CD4-positive, alpha-beta T cell treated with Interleukin-6 for 4 hours (primary cell): ENCODE data around the gene PLAC1.

Source experiments
- DNase-seq: peaks from one replicate; pipeline ENCODE4 v3.0.0-alpha.2; 2020; ENCODE audit warnings: mixed read lengths

Gene PLAC1, protein sequence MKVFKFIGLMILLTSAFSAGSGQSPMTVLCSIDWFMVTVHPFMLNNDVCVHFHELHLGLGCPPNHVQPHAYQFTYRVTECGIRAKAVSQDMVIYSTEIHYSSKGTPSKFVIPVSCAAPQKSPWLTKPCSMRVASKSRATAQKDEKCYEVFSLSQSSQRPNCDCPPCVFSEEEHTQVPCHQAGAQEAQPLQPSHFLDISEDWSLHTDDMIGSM

DNA sequence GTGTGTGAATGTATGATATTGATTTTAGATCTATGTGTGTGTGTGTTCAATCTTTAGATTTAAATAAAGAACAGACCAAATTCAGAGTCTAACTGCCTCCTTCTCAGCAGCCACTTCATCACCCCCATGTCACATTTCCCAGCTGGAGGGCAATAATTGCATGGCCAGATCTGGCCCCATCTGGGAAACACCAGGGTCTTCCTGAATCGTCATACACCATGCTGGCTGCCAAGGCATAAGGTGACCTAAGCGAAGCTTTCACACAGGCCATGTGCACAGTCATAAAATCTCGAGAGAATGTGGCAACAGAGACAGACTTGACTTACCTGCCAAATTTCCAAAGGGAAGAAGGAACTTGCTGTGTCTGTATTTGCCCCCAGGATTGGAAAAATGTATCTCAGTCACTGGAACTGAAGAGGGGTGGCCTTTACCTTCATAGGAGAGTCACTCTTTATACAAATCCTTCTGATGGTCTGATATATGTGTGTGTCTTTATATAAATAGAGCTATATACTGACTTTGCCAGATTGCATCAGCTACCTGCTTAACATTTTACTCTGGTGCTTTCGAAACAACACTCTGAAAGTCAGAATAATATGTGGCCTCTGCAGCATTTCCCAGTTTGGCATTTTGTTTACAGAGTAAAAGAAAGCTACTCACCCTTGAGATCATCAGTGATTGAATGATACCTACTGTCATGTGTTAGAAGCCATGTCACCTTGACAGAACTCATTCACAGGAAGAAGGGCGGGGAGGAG lies at the start of gene PLAC1:
PLAC1 (minus strand) TSS at position 470 of the 758 bp plus-strand sequence. CDS start 91,789 bp downstream, outside the sequence.
- DNase-seq, result no peak

DNA sequence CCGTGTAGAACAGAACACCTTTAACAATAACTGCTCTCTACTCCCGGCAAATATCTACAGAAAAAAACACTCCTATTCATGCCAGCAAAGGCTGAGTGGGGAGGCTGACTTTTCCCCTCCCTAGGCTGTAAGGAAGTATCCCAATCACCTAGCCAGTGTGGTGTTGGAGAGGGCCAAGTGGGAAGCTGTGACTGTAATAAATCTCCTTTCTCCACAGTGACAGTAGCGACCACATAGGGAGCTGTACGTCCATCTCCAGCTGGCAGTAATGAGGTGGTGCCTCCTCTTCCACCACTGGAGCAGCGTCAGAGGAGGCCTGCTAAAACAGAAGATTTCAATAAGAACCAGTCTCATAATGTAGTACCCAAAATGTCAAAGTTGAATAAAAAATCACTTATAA lies 47.9 kb upstream of the PLAC1 start:
- no peak for DNase-seq

DNA sequence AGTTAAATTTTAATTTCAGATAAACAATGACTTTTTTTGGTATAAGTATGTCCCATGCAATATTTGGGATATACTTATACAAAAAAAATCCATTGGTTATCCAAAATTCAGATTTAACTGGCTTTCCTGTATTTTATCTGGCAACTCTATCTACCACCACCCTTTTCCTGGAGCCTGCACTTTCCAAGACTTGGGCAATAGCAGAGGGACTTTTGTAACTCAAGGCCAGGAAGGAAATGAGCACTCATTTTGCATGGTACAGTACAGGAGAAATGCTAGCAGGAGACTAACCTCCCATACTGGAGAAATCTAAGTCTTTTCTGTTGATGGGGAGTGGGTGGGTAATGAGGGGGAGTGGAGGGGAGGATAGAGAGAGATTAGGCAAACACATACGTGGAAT lies 37.7 kb upstream of the PLAC1 start:
- DNase-seq, result no peak

DNA sequence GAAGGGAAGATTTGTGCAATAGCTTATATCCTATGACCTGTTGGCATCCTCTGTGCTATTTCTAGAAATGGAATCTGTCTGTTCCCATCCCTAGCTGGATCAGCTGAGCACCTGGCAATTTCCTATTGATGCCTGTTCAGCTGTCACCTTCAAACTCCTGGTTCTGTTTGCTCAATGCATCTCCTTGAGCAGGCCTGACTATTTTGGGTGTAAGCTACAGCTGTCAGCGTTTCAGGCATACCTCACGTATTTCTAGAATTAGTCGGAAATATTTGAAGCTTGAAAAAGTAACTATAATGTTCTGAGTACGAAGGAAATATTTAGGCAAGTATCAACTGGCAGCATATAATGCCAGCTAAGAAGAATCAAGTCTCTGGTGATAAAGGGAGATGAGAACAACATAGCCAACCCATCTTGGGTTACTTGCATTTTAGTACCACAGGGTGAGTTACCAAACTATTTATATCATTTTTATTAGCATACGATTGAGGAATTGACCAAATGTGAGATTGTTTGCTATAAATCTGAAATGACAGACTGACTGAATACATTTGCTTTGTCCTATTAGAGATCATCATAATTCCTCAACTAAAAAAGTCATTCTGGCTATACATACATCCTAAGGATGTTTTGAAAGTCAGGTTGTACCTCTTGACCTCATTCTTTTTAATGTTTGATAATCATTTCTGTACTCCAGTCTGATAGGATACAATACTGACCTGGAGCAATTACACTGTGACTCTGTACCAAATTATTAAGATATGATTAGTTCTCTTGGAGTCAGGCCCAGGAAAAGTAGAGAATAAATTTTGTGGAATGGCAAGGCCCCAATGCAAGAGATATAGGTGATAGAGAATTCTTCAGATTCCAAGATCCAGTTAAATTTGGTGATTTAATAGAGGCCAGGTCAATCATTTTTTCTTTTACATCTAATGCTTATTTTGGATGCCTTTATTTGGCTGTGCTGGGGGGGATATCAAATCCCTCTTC lies 36.4 kb upstream of the PLAC1 start:
- DNase-seq, result no peak

DNA sequence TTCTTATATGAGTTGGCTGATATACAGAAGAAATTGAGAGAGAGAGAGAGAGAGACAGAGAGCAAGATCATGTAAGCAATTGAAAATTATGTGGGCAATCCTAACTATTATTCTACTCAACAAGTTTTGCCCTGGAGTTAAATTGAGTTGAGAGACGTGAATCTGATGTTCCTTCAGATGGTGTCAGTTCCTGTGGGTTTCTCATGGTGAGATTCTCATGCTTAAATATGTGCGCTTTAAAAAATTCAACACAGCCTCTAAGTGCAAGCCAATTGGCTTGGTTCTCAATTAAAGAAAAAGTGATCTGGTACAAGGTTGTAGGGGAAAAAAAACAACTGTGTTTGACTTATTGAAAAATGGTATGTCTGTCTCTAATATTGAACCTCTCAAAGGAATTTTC lies 35.4 kb upstream of the PLAC1 start:
- DNase-seq, result no peak

DNA sequence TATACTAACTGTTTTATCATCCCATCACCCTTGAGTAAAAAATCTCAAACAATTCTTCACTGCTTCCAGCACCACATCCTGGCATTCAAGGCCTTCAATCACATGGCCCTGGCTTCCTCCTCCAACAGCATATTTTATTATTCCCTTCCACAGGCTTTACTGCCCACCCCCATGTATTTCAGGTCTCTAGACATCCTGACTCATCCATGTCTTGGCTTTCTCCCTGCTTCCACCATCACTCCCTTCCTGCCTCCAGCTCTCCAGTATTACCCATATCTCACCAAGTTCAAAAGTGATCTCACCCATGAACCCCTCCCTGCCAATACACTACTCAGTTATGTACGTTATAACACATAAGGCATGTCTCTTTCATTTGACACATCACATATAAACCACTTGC lies 34.7 kb upstream of the PLAC1 start:
- DNase-seq, result no peak

DNA sequence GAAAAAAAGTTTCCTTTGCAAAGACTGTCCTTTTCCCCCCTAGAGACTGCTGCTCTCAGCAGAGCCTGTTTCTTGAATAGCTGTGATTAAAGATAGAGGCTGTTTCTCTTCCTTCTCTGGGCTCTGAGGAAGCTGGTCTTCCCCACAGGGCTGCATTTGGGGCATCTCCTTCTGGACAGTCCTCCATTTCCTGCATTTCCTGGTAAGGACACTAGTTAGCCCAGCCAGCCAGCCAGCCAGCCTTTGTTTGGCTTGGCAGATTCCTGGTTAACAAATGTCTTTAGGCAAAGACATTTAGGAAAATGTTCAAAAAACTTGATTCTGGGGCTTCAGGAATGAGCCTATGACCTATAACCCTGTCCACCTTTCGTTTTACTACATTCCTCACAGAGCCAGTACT lies 34.0 kb upstream of the PLAC1 start:
- DNase-seq, result no peak

DNA sequence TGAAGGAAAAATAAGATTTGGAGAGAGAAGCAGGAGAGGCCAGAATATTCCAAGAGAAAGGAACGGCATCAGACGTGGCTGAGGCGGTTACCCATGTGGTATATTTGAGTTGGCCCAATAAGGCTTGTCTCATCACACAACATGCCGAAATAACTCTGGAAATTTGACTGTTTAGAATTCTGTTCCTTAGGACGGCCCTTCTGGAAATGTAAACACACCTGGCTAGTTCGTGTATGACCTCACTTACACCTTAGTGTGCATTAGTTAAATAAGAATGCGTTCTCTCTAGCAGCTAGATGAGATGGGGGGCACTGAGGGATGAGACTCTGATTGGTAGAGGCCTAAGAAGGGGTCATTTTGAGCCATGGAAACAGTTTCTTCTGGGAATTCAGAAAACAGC lies 33.2 kb upstream of the PLAC1 start:
- no peak for DNase-seq

DNA sequence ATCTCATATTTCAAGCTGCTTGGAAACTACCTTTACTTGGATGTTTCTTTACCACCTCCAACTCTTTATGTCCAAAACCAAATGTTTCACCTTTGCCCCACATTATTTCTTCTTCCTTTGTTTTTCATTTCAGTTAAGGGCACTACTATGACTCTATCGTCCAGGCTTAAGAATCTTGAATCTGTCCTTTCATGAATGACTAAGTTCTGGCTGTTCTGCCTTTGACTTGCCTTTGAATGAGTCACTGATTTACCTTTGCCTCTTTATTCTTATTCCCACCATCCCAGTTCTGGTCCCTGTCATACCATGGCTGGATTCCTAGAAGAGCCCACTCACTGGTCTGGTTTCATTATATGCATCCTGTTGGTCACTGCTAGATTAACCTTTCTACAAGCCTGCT lies 30.6 kb upstream of the PLAC1 start:
- DNase-seq, result no peak

DNA sequence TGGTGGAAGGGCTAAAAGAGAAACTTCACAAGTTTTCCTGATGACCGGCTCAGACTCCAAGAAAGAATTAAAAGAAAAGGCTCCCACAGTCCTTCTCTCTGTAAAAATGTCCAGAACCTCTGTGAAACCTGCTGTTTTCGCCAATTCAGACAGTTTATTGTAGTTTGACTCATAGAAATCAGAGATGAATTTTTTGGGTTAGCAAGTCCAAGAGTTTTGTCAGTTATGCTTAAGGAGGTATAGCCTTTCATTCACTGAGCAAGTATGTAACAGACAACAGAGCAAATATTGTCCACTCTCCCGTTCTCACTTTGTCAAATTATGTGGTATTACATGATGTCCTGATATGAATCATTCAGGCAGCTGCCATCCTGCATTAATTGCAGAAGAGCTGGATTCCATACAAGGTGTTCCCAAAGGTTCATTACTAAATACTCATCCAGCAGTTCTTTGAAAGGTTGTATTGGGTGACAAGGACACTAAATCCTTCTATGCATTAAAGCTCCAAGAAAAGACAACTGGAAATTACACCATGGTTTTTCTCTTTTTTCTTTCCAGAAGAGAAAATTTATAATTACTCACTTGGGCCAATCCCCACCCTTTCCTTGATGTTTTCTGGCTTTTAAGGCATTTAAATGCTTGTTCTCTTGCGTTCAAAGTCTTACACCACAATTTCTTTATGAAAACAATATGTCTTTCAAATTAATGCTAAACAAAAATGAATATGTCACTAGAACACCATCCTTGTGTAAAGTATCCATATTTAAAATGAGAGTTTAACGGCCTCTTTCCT lies 30.0 kb upstream of the PLAC1 start:
- DNase-seq, result no peak

DNA sequence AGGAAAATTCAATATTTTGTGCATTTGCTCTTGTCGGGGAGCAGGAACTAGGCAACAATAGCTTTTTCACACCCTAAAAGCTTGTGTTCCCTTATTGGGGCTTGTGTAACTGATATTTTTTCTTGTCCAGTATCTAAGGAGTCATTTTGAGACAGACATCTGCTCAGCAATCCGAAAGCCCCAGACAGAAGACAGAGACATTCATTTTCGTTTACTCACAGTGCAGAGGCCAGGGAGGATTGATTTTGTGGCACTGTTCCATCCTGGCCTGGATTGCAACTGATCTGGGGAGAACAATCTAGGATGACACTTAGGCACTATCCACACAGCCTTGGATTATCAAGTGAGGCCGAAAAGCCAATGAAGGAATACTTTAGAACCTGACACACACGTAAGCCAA lies 27.4 kb upstream of the PLAC1 start:
- no peak for DNase-seq

DNA sequence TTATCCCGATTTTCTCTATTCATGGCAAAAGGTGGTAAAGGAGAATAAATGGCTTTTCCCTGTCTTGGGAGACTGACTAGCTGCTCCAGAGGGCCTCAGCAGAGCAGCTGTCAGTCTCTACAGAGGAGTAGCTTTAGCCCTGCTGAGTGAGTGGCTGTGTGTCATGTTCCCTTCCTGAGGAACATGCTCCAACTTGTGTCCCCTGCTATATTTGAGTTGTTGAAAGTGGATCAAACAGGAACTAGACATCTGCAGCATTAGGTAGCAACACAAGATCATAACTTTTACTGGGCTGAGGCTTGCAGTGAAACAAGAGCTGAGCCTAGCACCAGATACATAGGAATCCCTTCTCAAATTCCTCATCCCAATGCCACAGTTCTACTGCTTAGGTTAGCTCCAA lies 26.7 kb upstream of the PLAC1 start:
- DNase-seq, result no peak

DNA sequence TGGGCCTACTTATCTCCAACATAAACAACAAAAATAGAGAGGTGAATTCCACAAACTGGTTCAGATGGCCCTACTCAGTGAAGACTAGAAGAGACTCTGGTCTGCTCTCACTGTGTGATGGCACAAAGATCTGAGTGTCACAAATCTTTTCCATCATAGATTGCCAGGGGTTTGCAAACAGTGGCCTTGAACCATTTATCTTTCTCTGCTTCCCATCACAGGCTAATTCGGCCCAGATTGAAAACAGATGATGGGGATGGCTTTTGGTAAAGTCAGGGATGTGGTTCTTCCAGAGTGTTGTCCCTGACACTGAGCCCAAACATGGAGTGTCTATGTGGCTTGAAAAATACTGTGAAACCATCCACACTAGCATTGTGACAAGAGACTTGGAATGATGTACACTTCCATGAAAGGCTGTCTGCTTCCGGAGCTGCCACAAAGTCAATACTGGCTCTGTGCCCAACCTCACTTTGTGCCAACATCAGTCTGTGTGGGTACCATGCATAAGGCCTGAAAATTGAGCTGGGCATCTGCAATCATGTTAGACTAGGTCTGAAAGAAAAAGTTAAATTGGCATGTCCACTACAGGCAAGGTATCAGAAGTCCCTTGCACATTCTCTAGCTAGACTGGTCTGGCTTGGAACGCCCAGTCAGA lies 25.2 kb upstream of the PLAC1 start:
- DNase-seq, result no peak

DNA sequence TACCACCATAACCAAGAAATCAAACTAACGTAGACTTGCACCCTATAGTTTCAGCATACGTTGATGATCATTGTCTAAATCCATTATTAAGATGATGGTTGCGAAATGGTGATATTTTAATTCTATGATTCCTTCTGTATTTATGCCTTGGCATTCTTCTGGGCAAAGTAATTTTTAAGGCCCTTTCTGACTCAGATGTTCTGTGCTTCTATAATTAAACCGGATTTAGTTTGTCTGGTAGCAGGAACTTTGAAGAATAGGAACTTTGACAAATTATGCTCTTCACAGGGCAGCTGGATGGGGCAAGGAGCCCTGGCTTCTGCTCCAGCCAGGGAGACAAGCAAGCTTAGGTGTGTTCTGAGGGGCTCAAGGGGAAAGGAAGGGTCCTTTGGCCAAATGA lies 23.8 kb upstream of the PLAC1 start:
- no peak for DNase-seq

DNA sequence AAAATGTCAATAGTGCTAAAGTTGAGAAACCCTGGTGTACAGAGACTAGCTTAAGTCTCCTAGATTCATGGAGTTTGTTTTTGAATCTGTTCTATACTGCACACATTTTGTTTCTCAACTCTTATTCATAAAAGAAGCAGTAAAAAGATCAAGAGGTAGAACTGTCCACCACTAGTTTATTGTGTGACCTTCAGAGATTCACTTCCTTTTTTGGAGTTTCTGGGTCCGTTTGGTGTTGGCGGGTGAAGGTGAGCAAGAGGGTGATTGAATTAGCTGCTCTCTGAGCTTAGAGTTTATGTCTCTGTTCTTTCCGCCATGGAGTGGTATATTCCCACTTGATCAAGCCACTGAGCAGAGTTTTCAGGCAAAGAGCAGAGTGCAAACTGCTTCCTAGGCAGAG lies 21.4 kb upstream of the PLAC1 start:
- no peak for DNase-seq

DNA sequence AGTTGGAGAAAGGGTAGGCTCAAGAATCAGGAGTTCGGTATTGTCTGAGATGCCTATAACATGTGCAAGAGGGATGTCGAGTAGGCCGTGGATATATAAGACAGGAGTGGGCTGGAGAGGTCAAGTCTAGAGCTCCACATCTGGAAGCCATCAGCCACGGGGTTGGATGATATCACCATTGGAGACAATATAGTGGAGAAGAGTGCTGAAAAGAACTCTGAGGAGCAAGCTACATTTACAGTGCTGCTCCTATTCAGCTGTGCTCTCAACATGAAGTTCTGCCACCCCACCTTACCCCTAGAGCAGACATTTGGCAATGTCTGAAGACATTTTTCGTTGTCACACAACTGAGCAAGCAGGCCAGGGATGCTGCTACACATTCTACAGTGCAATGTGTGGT lies 20.9 kb upstream of the PLAC1 start:
- no peak for DNase-seq

DNA sequence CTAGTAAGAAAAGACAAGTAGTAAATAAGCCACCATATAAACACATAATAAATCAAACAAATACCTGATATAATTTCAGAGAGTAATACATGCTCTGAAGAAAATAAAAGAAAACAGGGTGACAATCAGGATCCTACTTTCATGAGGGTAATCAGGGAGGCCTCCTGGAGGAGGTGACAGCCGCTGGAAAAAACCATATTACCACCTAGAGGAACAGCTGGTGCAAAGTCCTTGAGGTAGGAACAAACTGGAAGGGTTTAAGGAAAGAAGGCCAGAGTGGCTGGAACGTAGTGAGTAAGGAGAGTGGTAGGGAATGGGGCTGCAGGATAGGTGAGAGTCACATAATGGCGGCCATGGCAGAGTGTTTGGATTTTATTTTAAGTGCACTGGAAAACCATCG lies 19.1 kb upstream of the PLAC1 start:
- no peak for DNase-seq

DNA sequence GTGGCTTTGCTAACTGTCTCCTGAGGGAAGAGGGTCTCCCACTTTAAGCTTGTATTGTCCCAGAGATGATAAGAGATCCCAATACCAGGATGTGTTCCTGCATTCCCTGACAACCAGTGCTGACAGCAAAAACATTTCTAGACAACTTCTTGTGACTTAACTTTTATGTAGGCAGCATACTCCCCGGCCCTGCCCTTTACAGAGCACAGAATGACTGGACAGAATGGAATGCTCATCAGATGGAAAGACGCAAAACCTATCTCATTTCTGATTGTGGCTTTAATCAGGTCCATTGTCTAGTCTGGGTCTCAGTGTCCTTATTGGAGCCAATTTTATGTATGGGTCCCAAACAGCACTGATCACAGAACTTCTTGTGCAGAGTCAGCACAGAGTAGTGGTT lies 18.2 kb upstream of the PLAC1 start:
- no peak for DNase-seq

DNA sequence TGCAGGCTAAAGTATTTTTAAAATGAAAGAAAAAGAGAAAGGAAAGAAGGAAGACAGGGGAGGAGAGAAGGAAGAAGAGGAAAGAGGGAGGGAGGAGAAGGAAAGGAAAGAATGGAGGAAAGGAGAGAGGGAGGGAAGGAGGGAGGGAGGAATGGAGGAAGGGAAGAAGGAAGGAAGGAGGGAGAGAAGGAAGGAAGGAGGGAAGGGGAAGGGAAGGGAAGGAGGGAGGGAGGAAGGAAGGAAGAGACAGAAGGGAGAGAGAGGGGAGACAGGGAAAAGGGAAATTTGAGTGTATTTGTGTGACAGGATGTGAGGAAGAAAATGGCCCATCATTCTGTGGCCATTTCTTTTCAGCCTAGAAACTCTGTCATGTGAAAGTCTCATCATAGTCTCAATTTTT lies 14.9 kb upstream of the PLAC1 start:
- DNase-seq, result no peak

DNA sequence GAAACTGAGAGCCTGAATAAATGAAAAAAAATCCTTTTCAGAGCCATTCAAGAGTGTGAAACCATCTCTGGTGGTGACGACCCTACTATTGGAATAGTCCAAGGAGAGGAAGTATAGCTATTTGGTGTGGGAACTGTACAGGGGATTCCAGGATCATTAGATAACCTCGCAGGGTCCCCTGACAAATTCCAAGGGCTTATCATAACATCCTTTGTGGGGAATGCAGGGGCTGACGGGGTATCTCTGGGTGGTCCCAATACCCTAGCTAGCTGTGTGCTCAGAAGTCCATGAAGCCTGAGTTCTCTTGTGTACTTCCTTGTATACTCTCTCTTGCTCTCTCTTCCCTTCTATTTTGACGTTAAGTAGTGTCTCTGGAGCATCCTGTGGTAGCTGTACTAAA lies 13.8 kb upstream of the PLAC1 start:
- no peak for DNase-seq

DNA sequence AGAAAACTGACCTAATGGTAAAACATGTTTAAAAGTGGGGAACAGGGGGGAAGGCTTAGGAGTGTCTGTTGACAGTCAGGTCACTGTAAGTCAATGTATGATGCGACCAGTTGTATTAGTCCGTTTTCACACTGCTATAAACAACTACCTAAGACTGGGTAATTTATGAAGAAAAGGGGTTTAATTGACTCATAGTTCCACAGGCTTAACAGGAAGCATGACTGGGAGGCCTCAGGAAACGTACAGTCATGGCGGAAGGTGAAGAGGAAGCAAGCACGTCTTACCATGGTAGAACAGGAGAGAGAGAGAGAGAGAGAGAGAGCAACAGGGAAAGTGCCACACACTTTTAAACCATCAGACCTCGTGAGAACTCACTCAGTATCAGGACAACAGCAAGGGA lies 13.0 kb upstream of the PLAC1 start:
- no peak for DNase-seq
